GM12878 (cell line): ENCODE measurements around the gene LRRTM1. TPM values are rescaled to one million over a fixed set of nuclear protein-coding genes. Genes with fewer than 3 reads are reported as not detected.

Source experiments
- ATAC-seq: fragments of 200-7000 bp; cut with Tn5 transposase; 3 replicates; pipeline ENCODE4 v1.9.1; 2020; ENCODE audit warnings: mild to moderate bottlenecking, moderate library complexity
- BruUV-seq: library from RNA; stranded (reverse); fragments of 400-500 nt; replicated peaks from 2 replicates; lab custom pipeline; 2021; lab: Mats Ljungman, UMichigan
- CTCF ChIA-PET: fragments of 300-600 bp; sonication (Branson Sonifier 250); formaldehyde crosslinking; extraction: SDS; loops from one replicate; lab custom pipeline; 2021; ENCODE audit warnings: inconsistent platforms; lab: Yijun Ruan, JAX
- POLR2A ChIA-PET: fragments of 350-600 bp; formaldehyde crosslinking; extraction: SDS; loops from one replicate; lab custom pipeline; 2021; ENCODE audit warnings: inconsistent platforms; lab: Charles Lee
- RAD21 ChIA-PET: fragments of 300-600 bp; sonication (Branson Sonifier 250); formaldehyde crosslinking; loops from one replicate; lab custom pipeline; 2023; ENCODE audit warnings: antibody characterized with exemption; ENCODE audit not compliant: unreplicated experiment; lab: Charles Lee
- SMC1A ChIA-PET: fragments of 300-600 bp; sonication (Branson Sonifier 250); formaldehyde crosslinking; loops from one replicate; lab custom pipeline; 2023; ENCODE audit not compliant: unreplicated experiment, uncharacterized antibody; lab: Charles Lee
- DNase-seq: peaks from one replicate; pipeline ENCODE4 v3.0.0-alpha.2; 2011; ENCODE audit warnings: low read depth, low spot score
- FAIRE-seq: peaks from 3 replicates; lab custom pipeline; 2011; peaks lifted over from hg19 to GRCh38; lab: Jason Lieb, UNC
- H2AFZ ChIP-seq: 2 replicates; pipeline ENCODE4 v1.6.0; 2011; ENCODE audit warnings: low read depth, low read length, control low read depth; ENCODE audit not compliant: control insufficient read depth
- H3K27ac ChIP-seq: 2 replicates; pipeline ENCODE4 v1.5.1; 2011; ENCODE audit warnings: control low read depth; ENCODE audit not compliant: control insufficient read depth, insufficient read depth
- H3K27me3 ChIP-seq, 2 experiments: replicated peaks in 1 of 2; 2 replicates each; pipeline versions ENCODE4 v1.6.0 to v1.6.1; 2011; ENCODE audit warnings: low read length in 1 of 2; ENCODE audit not compliant: control insufficient read depth in 2 of 2, insufficient read depth in 2 of 2
- H3K36me3 ChIP-seq, 2 experiments: 2 replicates each; pipeline ENCODE4 v1.5.1; 2011; ENCODE audit warnings: low read length in 1 of 2; ENCODE audit not compliant: control insufficient read depth in 2 of 2, insufficient read depth in 2 of 2
- H3K4me1 ChIP-seq: 2 replicates; pipeline ENCODE4 v1.6.1; 2011; ENCODE audit warnings: mild to moderate bottlenecking, low read length, moderate library complexity, mixed read lengths; ENCODE audit not compliant: control insufficient read depth, insufficient read depth
- H3K4me2 ChIP-seq: 2 replicates; pipeline ENCODE4 v1.6.0; 2011; ENCODE audit warnings: control low read depth; ENCODE audit not compliant: control insufficient read depth, insufficient read depth
- H3K4me3 ChIP-seq: fragments of 200-600 bp; sonication (generic); 2 replicates; pipeline ENCODE4 v1.5.1; 2016
- H3K79me2 ChIP-seq: 2 replicates; pipeline ENCODE4 v1.6.0; 2011; ENCODE audit warnings: low read length; ENCODE audit not compliant: control insufficient read depth, insufficient read depth
- H3K9ac ChIP-seq: 2 replicates; pipeline ENCODE4 v1.8.0; 2011; ENCODE audit warnings: low read length, control low read depth, mixed read lengths; ENCODE audit not compliant: control insufficient read depth, insufficient read depth
- H3K9me3 ChIP-seq: replicated peaks from 3 replicates; pipeline ENCODE4 v1.5.1; 2011; ENCODE audit warnings: mild to moderate bottlenecking, low read length; ENCODE audit not compliant: control insufficient read depth, insufficient read depth
- H4K20me1 ChIP-seq: 2 replicates; pipeline ENCODE4 v1.6.0; 2011; ENCODE audit not compliant: control insufficient read depth, insufficient read depth
- CEBPZ ChIP-seq: fragments of 150-350 bp; IDR thresholded peaks from 2 replicates; pipeline ENCODE4 v1.6.1; 2016; ENCODE audit warnings: low read depth, low read length
- CHD1 ChIP-seq: IDR thresholded peaks from 2 replicates; pipeline ENCODE4 v1.6.1; 2012; ENCODE audit warnings: low read depth, low read length, improper control_type of control experiment
- HDGF ChIP-seq: fragments of 450-650 bp; IDR thresholded peaks from 2 replicates; pipeline ENCODE4 v1.6.1; 2016; ENCODE audit warnings: antibody characterized with exemption
- IKZF1 ChIP-seq: fragments of 450-650 bp; conservative IDR thresholded peaks from 2 replicates; pipeline ENCODE4 v1.6.1; 2017; ENCODE audit warnings: antibody characterized with exemption, mild to moderate bottlenecking
- WGBS: methylation state at CpG from one replicate; pipeline ENCODE4 v1.1.6; 2016; ENCODE audit warnings: low lambda C conversion rate; ENCODE audit not compliant: insufficient replicate concordance, insufficient coverage; ENCODE audit errors: missing lambda C conversion rate; 5-methylcytosine and 5-hydroxymethylcytosine counted together
- in situ Hi-C: fragments of 300-500 bp; cut with MboI; formaldehyde crosslinking; loops from 9 replicates; pipeline ENCODE4 v1.14.3; 2018; ENCODE audit warnings: mixed read lengths
- intact Hi-C: fragments of 100-400 bp; cut with micrococcal nuclease; formaldehyde crosslinking; loops from one replicate; pipeline ENCODE4 v1.14.2; 2022; ENCODE audit not compliant: unreplicated experiment
- polyA plus RNA-seq, 11 experiments: library from polyadenylated mRNA; depleted of rRNA in 4 of 11; unstranded in 6 of 11; stranded (reverse) in 5 of 11; fragments of >200 nt; fragmentation: Nextera tagmentation in 4 of 11; fragmentation: Illumina TruSeq in 1 of 11; extraction: Ambion mirVana in 4 of 11; extraction: Trizol in 1 of 11; gene quantifications; 1 replicate in 1 of 11; 2 replicates in 10 of 11; pipeline versions ENCODE4 v1.2.1 to v1.2.3, GENCODE V29; 2011 to 2016; ENCODE audit warnings: inconsistent platforms in 2 of 11, missing spikeins in 2 of 11, low read depth in 1 of 11
- total RNA-seq, 4 experiments: library from RNA; depleted of rRNA in 3 of 4; stranded (reverse); fragments of >200 nt in 3 of 4; fragmentation: Illumina TruSeq in 1 of 4; extraction: Trizol in 1 of 4; gene quantifications; 2 replicates each; pipeline versions ENCODE4 v1.2.1 to v1.2.3, GENCODE V29; 2013 to 2021

The LRRTM1 gene
- total and polyA plus RNA-seq, 10 of the 15 experiments (the other 5 are each of a cell fraction or from before 2014, with no cell fraction given), result not detected

DNA sequence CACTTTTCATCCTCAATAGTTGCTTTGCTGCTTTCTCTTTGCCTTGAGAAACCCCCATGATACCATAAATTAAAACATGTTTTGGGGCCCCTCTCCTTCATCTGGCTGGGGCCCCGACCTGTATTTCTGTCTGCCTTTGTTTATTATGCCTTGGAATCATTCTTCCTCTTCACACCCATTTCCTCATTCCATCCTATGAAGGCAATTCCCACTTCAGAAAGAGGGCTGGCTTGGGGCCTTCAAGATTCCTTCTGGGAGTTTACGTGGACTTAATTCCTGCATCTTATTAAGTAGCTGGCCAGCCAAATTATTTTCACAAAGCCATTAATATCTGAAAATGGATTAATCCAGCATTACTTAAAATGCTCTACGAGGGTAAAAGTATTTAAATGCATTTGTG, 6.8 kb upstream of the LRRTM1 start:
- TF ChIP-seq CEBPZ (no peak), HDGF (no peak), IKZF1 (no peak), CHD1 (no peak)
- no peaks in the 10 kb centered on the region for H3K4me1 ChIP-seq
- H3K27ac ChIP-seq, result no peak overlapping the region
- ChIA-PET SMC1A (no interaction called here), CTCF (no interaction called here), POLR2A (no interaction called here), RAD21 (no interaction called here)
- no peaks in the 10 kb centered on the region for H3K36me3 ChIP-seq
- intact Hi-C loops (no loop called here), in situ Hi-C loops (no loop called here)
- H4K20me1 ChIP-seq, result no peaks in the 10 kb centered on the region
- no TSS peak for BruUV-seq
- DNase-seq, result no peak
- no peak overlapping the region for H3K4me3 ChIP-seq
- no peaks in the 10 kb centered on the region for H3K79me2 ChIP-seq
- H3K9me3 ChIP-seq, result no peaks in the 10 kb centered on the region
- no peak overlapping the region for H3K4me2 ChIP-seq
- 2% methylated on average over 3 of the region's 3 CpGs for WGBS
- FAIRE-seq, result no peak
- H3K27me3 ChIP-seq, result no peaks in the 10 kb centered on the region
- no peak for ATAC-seq
- no peak overlapping the region for H3K9ac ChIP-seq
- H2AFZ ChIP-seq, result no peak overlapping the region
